Thoracic aorta (tissue), 2 donors: ENCODE measurements around the gene CHRNA7. TPM values are rescaled to one million over a fixed set of nuclear protein-coding genes. Genes with fewer than 3 reads are reported as not detected.

Experiments used
- ATAC-seq: fragments of 150-250 bp; one replicate; pipeline ENCODE4 v1.8.0; 2017; ENCODE audit warnings: low read depth; ENCODE audit not compliant: insufficient number of reproducible peaks, low FRiP score
- DNase-seq: peaks from one replicate; pipeline ENCODE4 v3.0.0-alpha.2; 2020; ENCODE audit warnings: low spot score
- H3K27ac ChIP-seq, 2 donors: fragments of 200-600 bp; sonication (generic); 1 replicate in 1 of 2; 2 replicates in 1 of 2; pipeline ENCODE4 v1.5.1; 2016; ENCODE audit warnings: mild to moderate bottlenecking in 2 of 2, moderate library complexity in 2 of 2
- H3K27me3 ChIP-seq: fragments of 200-600 bp; sonication (generic); replicated peaks from 2 replicates; pipeline ENCODE4 v1.6.0; 2016; ENCODE audit warnings: mild to moderate bottlenecking; ENCODE audit not compliant: insufficient read depth
- H3K36me3 ChIP-seq: fragments of 200-600 bp; sonication (generic); one replicate; pipeline ENCODE4 v1.5.1; 2016
- H3K4me1 ChIP-seq, 2 donors: fragments of 200-600 bp; sonication (generic); 1 replicate in 1 of 2; 2 replicates in 1 of 2; pipeline versions ENCODE4 v1.5.1 to v1.6.0; 2016; ENCODE audit warnings: low read depth in 2 of 2, mild to moderate bottlenecking in 1 of 2; ENCODE audit not compliant: control insufficient read depth in 1 of 2
- H3K4me3 ChIP-seq: fragments of 200-600 bp; sonication (generic); 2 replicates; pipeline ENCODE4 v1.5.1; 2016; ENCODE audit warnings: mild to moderate bottlenecking
- H3K9me3 ChIP-seq: fragments of 200-600 bp; sonication (generic); 2 replicates; pipeline ENCODE4 v1.5.1; 2016
- total RNA-seq, 2 donors: library from RNA; depleted of rRNA; stranded (reverse); fragments of >200 nt; gene quantifications; one replicate each; pipeline versions ENCODE4 v1.1.0 to v1.2.3, GENCODE V29; 2016
- TF ChIP-seq, protein P1 (sequence below): fragments of 200-600 bp; sonication (generic); IDR thresholded peaks from one replicate; pipeline ENCODE4 v1.5.1; 2019; ENCODE audit warnings: antibody characterized with exemption

The CHRNA7 gene
- total RNA-seq, 2 donors from 2014 or later: 0.95 to 1.9 TPM

DNA sequence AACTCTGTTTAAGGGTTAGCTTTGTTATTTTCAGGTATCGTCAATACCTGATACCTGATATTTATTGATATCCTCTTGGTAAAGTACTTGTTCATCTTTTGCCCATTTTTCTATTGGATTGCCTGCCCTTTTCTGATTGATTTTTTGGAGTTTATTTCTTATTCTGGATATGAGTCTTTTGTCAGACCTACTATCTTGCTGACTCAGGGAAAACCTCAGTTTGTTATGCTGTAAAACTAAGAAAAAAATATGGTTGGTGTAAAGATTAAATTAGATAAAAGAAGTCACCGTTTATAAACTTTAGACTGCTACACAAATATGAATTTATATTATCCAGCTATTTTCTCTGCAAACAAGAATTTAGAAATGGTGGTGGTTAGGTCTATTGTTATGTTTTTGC is 65.9 kb downstream of the CHRNA7 start:
- no peak for DNase-seq
- no peak overlapping the region for H3K27ac ChIP-seq
- H3K27me3 ChIP-seq: no peaks in the 10 kb centered on the region
- H3K4me3 ChIP-seq: no peak overlapping the region
- TF ChIP-seq, protein P1, sequence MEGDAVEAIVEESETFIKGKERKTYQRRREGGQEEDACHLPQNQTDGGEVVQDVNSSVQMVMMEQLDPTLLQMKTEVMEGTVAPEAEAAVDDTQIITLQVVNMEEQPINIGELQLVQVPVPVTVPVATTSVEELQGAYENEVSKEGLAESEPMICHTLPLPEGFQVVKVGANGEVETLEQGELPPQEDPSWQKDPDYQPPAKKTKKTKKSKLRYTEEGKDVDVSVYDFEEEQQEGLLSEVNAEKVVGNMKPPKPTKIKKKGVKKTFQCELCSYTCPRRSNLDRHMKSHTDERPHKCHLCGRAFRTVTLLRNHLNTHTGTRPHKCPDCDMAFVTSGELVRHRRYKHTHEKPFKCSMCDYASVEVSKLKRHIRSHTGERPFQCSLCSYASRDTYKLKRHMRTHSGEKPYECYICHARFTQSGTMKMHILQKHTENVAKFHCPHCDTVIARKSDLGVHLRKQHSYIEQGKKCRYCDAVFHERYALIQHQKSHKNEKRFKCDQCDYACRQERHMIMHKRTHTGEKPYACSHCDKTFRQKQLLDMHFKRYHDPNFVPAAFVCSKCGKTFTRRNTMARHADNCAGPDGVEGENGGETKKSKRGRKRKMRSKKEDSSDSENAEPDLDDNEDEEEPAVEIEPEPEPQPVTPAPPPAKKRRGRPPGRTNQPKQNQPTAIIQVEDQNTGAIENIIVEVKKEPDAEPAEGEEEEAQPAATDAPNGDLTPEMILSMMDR: no peak
- no peak for ATAC-seq
- no peaks in the 10 kb centered on the region for H3K36me3 ChIP-seq
- no peaks in the 10 kb centered on the region for H3K4me1 ChIP-seq
- H3K9me3 ChIP-seq: no peaks in the 10 kb centered on the region

DNA sequence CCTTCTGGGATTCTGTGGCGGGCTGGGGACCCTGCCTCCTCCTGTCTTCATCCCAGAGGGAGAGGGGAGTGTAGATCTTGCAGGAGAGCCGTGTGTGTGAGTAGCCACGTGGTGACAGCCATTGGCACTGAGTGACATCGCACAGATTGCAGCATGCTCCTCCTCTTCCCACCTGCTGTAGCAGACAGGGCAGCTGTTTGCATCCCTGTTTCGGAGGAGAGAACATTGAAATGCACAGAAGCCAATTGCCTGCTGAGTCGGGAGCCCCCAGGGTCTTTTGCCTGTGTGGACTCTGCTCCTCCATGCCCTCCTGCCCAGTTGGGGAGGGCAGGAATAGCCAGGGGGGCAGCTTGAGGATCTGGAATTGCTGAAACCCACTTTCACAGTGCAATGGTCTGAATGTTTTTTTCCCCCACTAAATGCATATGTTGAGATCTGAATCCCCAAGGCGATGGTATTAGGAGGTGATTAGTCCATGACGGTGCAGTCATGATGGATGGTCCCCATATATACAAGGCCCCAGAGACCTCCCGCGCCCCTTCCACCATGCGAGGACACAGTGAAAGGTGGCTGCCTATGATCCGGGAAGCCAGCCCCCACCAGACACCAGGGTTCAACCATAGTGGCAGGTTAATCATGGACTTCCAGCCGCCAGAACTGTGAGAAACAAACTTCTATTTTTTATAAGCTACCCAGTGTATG is 66.8 kb downstream of the CHRNA7 start:
- DNase-seq: no peak
- Histone ChIP-seq H3K27me3 (no peaks in the 10 kb centered on the region), H3K4me3 (no peak overlapping the region), H3K36me3 (no peaks in the 10 kb centered on the region), H3K27ac (no peak overlapping the region), H3K4me1 (no peaks in the 10 kb centered on the region), H3K9me3 (no peaks in the 10 kb centered on the region)
- no peak for ATAC-seq
- TF ChIP-seq, protein P1: no peak

DNA sequence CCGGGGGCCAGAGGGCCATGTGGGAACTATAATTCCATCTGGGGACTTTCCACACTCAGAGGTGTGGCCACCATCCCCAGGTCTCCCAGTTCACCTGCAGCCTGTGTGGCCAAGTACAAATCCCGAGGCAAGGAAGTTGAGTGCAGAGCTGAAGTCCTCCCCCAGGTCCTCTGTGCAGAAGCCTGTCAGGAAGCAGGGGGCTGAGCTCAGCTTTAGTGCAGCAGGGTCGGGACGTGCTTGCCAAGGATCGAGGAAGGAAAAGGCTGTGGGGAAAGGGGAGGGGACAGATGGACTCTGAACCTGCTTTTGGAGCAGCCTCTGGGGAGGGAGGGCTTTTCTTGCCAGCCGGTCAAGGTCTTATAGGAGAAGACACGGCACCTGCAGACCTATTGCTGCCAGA is 67.7 kb downstream of the CHRNA7 start:
- Histone ChIP-seq H3K9me3 (no peaks in the 10 kb centered on the region), H3K4me1 (no peaks in the 10 kb centered on the region), H3K4me3 (no peak overlapping the region), H3K27ac (no peak overlapping the region), H3K27me3 (no peaks in the 10 kb centered on the region), H3K36me3 (no peaks in the 10 kb centered on the region)
- TF ChIP-seq, protein P1: no peak
- ATAC-seq (no peak), DNase-seq (no peak)

DNA sequence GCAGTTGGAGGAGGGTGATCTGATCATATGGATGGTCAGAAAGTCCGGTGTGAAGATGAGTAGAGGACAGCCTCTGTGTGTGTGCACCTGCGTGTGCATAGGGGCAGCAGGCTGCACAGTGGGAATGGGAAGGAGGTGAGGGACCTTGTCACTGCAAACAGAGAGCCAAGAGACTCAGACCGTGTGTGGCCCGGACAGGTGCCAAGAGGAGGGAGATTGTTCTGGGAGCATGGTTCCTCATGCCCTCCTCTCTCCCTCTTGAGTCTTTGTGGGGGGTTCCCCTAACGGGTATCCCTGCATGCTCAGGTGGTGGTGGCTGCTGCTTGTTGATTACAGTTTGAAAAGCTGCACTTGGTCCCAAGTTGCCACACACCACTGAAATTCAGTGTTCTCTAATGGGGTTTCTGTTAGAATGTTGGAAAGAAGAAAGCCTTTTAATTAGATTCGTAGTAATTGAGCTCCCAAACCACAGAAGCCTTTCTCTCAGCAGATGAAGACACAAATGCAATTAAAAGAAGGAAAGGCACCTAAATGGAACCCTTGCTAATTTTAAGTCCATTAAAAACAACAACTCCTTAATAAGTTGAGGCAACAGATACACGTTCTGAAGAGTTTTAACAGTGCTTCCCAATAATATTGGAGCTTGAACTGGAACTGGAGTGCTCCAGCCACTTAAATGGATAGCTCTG is 68.9 kb downstream of the CHRNA7 start:
- no peaks in the 10 kb centered on the region for H3K36me3 ChIP-seq
- H3K4me1 ChIP-seq: no peaks in the 10 kb centered on the region
- no peaks in the 10 kb centered on the region for H3K27me3 ChIP-seq
- no peak overlapping the region for H3K27ac ChIP-seq
- DNase-seq (no peak), ATAC-seq (no peak)
- H3K9me3 ChIP-seq: no peaks in the 10 kb centered on the region
- no peak overlapping the region for H3K4me3 ChIP-seq
- TF ChIP-seq, protein P1: no peak

DNA sequence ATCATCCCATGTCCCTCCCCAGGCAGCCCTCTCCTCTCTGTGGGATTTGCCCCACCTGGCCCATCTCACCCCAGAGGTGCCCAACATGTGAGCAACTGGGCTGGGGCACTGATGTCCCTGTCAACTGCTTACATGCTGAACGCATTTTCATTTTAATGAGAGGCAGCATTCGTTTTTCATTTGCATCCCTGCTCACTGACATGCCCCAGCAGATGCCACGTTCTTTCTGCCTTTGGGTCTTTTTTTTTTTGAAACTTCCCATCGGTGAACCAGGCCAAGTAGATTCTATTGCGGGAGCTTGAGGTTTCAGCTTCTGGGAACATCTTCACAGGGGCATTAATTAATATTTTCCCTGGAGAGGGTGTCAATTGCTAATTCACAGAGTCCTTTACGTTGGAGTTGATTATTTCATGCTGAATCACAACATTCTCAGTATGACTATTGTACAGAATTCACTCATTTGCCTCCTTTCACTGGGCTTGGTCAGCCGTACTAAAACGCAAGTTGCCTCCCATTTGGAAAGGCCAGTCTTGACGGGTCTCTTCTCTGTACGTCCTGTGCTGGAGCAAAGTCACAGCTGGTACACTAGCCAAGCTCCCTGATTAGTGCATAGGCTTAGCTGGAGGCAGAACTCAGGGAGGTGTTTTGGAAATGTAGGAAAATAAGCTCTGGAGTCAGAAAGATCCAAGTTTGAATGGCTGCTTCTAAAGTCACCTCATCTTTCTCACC is 69.8 kb downstream of the CHRNA7 start:
- ATAC-seq: no peak
- Histone ChIP-seq H3K36me3 (no peaks in the 10 kb centered on the region), H3K27me3 (no peaks in the 10 kb centered on the region), H3K4me1 (no peaks in the 10 kb centered on the region), H3K9me3 (no peaks in the 10 kb centered on the region), H3K27ac (no peak overlapping the region), H3K4me3 (no peak overlapping the region)
- TF ChIP-seq, protein P1: no peak
- DNase-seq: no peak
